ENCODE results near the gene ASIC4. TPM values are rescaled to one million over a fixed set of nuclear protein-coding genes. Genes with fewer than 3 reads are reported as not detected.

ASIC4 gene
- total and polyA plus RNA-seq, 8 donors: 0.04 to 0.38 (median 0.18) TPM; not detected in 4

DNA sequence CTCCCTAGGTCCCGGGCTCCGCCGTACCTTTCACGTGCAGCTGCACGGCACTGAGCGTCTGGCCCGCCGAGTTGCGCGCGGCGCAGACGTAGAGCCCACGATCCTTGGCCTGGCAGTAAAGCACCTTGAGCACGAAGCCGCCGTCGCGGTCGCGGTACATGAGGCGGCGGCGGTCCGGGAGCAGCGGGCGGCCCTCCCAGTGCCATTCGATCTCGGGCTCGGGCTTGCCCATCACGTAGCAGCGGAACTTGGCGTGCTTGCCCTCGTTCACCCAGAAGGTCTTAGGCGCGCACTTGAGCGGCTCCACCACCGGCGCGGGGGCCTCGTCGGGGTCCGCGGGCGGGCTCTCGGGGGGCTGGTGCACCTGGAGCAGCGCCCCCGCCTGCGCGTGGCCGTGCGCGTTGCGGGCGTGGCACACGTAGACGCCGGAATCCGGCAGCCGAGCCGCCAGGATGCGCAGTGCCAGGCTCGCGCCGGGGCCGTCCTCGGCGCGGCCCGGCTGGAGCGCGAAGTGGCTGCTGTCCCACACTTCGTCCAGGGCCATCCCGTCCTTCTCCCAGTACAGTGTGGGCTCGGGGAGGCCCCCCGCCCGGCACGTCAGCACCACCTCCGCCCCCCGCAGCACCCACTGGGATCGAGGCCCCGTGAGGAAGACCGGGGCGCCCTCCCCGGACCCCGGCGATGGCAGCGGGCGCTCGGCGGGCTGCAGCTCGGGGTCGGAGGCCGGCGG is 56.1 kb downstream of the ASIC4 start:
- FAIRE-seq: no peak
- Histone ChIP-seq H3K36me3 (peaks cover 0 to 9% (median 6%) of the 10 kb centered on the region in 3 donors), H3K4me1 (peaks cover 4 to 8% (median 6%) of the 10 kb centered on the region in 3 donors), H3K4me3 (peak overlapping the region; percentile 63 to 96 (median 82)), H3K27ac (peak overlapping the region; percentile 79 to 83 (median 81)), H3K9me3 (no peaks in the 10 kb centered on the region), H3K27me3 (no peaks in the 10 kb centered on the region)
- 9 to 17% methylated on average over 66 to 95 of the region's 95 CpGs for WGBS, 2 donors
- TF ChIP-seq, protein P1, sequence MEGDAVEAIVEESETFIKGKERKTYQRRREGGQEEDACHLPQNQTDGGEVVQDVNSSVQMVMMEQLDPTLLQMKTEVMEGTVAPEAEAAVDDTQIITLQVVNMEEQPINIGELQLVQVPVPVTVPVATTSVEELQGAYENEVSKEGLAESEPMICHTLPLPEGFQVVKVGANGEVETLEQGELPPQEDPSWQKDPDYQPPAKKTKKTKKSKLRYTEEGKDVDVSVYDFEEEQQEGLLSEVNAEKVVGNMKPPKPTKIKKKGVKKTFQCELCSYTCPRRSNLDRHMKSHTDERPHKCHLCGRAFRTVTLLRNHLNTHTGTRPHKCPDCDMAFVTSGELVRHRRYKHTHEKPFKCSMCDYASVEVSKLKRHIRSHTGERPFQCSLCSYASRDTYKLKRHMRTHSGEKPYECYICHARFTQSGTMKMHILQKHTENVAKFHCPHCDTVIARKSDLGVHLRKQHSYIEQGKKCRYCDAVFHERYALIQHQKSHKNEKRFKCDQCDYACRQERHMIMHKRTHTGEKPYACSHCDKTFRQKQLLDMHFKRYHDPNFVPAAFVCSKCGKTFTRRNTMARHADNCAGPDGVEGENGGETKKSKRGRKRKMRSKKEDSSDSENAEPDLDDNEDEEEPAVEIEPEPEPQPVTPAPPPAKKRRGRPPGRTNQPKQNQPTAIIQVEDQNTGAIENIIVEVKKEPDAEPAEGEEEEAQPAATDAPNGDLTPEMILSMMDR (IDR thresholded peaks at IDR 0.05): no peak
- intact Hi-C loops (cut with DNase I): no loop called here
- DNase-seq: peak in 3 of 6 donors; percentile 67 to 84 (median 80)
- ATAC-seq: peak; percentile 24 to 55 (median 30)

DNA sequence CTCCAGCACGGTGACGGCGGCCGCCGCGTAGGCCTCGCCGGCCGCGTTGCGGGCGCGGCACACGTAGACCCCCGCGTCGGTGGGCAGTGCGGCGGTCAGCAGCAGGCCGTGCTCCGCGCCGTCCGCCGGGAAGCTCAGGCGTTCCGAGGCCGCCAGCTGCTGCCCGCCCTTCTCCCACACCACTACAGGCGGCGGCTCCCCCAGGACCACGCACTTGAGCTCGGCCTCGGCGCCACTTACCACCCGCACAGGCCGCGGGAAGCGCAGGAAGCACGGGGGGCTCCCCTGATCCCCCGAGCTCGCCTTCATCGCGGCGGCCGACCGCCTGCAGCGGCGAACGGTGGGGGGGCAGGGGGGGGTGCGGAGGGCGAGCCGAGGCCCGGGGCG is 56.6 kb downstream of the ASIC4 start:
- 0% methylated on average over 25 to 55 of the region's 55 CpGs for WGBS, 2 donors
- FAIRE-seq: no peak
- H3K27me3 ChIP-seq: no peaks in the 10 kb centered on the region
- no peaks in the 10 kb centered on the region for H3K9me3 ChIP-seq
- H3K27ac ChIP-seq: peak overlapping the region; percentile 79 to 83 (median 81)
- DNase-seq: peak in 3 of 6 donors; percentile 56 to 86 (median 68)
- H3K36me3 ChIP-seq: peaks cover 0 to 9% (median under 1%) of the 10 kb centered on the region in 3 donors
- peak in 2 of 4 donors; percentile 2 to 38 for ATAC-seq
- H3K4me1 ChIP-seq: peaks cover 4 to 10% (median 8%) of the 10 kb centered on the region in 3 donors
- TF ChIP-seq, protein P1 (IDR thresholded peaks at IDR 0.05): no peak
- intact Hi-C loops (cut with DNase I): no loop called here
- peak overlapping the region; percentile 63 to 96 (median 82) for H3K4me3 ChIP-seq

DNA sequence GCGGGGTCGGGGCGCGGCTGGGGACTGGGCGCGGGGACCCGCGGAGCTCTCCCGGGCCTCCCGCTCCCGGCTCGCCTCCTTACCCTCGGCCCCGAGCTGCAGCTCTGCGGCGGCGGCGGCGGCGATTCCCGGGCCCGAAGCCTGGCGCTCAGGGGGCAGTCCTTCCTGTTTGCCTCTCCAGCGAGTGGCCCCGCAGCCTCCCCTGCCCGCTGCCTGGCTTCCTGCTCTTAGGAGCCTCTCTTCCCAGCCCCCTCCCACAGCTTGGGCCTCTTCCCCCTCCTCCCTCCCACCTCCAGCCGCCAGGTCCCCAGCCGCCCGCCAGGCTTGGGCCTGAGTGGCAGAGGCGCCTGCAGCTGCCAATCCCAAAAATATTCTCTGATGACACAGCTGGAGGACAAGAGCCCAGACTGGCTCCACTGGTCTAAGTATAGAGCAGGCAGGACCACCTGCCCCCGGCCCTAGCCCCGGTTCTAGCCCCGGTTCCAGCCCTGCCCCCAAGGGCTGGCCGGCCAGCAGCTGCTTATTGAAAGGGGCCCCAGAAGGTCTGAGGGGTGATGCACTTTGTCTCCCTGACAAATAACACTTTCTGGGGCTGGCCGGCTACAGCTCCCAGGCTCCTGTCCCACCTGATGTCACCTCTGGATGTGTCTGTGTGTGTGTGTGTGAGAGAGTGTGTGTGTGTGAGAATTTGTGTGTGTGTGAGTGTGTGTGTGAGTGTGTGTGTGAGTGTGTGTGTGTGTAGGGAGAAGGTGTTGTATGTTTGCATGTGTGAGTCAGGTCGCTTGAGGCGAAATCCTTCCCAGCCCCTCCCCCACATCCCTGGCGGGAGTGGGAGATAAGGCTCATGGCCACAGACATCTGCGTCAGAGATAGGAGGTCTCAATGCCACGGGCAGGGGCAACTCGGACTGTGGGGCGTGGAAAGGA is 57.3 kb downstream of the ASIC4 start, which contains the start of gene OBSL1:
OBSL1 (minus strand) TSS at position 229 of the 926 bp plus-strand sequence. CDS start 307 bp downstream, outside the sequence.
- Histone ChIP-seq H3K9me3 (no peaks in the 10 kb centered on the region), H3K27ac (peak within 1 kb of the TSS; percentile 79 to 83 (median 81)), H3K36me3 (peaks cover 0 to 9% (median 0%) of the 10 kb centered on the region in 3 donors), H3K27me3 (no peaks in the 10 kb centered on the region), H3K4me3 (peak within 1 kb of the TSS; percentile 63 to 96 (median 82)), H3K4me1 (peaks cover 4 to 10% (median 8%) of the 10 kb centered on the region in 3 donors)
- intact Hi-C loops (cut with DNase I): no loop called here
- 2 to 4% methylated on average over 18 to 42 of the region's 42 CpGs for WGBS, 2 donors
- peak; percentile 76 to 83 (median 81) for ATAC-seq
- DNase-seq: peak; percentile 86 to 94 (median 93)
- TF ChIP-seq, protein P1 (IDR thresholded peaks at IDR 0.05): no peak
- no peak for FAIRE-seq

DNA sequence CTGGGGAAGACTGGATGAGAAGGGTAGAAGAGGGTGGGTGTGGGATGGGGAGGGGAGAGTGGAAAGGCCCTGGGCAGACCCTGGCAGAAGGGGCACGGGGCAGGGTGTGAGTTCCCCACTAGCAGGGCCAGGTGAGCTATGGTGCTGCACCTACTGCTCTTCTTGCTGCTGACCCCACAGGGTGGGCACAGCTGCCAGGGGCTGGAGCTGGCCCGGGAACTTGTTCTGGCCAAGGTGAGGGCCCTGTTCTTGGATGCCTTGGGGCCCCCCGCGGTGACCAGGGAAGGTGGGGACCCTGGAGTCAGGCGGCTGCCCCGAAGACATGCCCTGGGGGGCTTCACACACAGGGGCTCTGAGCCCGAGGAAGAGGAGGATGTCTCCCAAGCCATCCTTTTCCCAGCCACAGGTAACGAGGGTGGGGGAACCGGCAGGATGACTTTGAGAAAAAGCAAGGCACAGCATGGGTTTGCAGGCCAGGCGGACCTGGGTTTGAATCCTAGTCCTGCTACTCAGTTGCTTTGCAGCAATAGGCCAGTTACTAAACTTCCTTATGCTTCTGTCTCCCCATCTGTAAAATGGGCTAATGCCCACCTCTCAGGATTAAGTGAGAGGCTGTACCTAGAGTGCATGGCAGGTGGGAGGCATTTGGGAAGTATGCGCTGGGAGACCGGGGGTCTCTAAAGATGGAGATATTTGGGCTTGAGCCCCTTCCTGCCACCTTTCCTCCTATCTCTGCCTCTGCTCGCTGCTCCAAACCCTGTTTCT is 58.1 kb downstream of the ASIC4 start, which contains the start of gene INHA:
INHA (plus strand) TSS at position 74 of the 765 bp plus-strand sequence; CDS start at position 139, 65 bp downstream.
- no peak for ATAC-seq
- Histone ChIP-seq H3K9me3 (no peaks in the 10 kb centered on the region), H3K27ac (peak within 1 kb of the TSS; percentile 79 to 83 (median 81)), H3K4me1 (peaks cover 4 to 10% (median 8%) of the 10 kb centered on the region in 3 donors), H3K4me3 (peak within 1 kb of the TSS; percentile 63 to 96 (median 82)), H3K36me3 (peaks cover 0 to 1% (median 0%) of the 10 kb centered on the region in 3 donors), H3K27me3 (no peaks in the 10 kb centered on the region)
- WGBS, 2 donors: 68 to 71% methylated on average over 13 of the region's 13 CpGs
- DNase-seq: peak in 1 of 6 donors; percentile 77
- FAIRE-seq: no peak
- intact Hi-C loops (cut with DNase I): no loop called here
- TF ChIP-seq, protein P1 (IDR thresholded peaks at IDR 0.05): no peak

All from pancreas (tissue), 10 donors.